Keratinocyte (primary cell): ENCODE data around the gene ZNF236. TPM values are rescaled to one million over a fixed set of nuclear protein-coding genes. Genes with fewer than 3 reads are reported as not detected.

Source experiments
- DNase-seq: peaks from one replicate; pipeline ENCODE4 v3.0.0-alpha.2; 2011; ENCODE audit warnings: low read depth, missing footprints, low spot score
- FAIRE-seq: peaks from 2 replicates; lab custom pipeline; 2011; peaks lifted over from hg19 to GRCh38; lab: Jason Lieb, UNC
- H2AFZ ChIP-seq: 2 replicates; pipeline ENCODE4 v1.6.0; 2012; ENCODE audit warnings: low read length, control low read depth, inconsistent platforms; ENCODE audit not compliant: control insufficient read depth
- H3K27ac ChIP-seq: 2 replicates; pipeline ENCODE4 v1.5.1; 2011; ENCODE audit warnings: low read length; ENCODE audit not compliant: control insufficient read depth, insufficient read depth
- H3K27me3 ChIP-seq: 3 replicates; pipeline ENCODE4 v1.6.0; 2011; ENCODE audit warnings: low read length; ENCODE audit not compliant: control insufficient read depth, insufficient read depth; ENCODE audit errors: extremely low read depth
- H3K36me3 ChIP-seq, 2 experiments: 2 replicates in 1 of 2; 3 replicates in 1 of 2; pipeline ENCODE4 v1.5.1; 2011; ENCODE audit warnings: low read length in 2 of 2, mild to moderate bottlenecking in 1 of 2; ENCODE audit not compliant: control insufficient read depth in 2 of 2, insufficient read depth in 2 of 2; ENCODE audit errors: extremely low read depth in 1 of 2
- H3K4me1 ChIP-seq: 3 replicates; pipeline ENCODE4 v1.5.1; 2011; ENCODE audit warnings: low read length; ENCODE audit not compliant: control insufficient read depth, insufficient read depth; ENCODE audit errors: extremely low read depth
- H3K4me2 ChIP-seq: 3 replicates; pipeline ENCODE4 v1.6.0; 2011; ENCODE audit warnings: low read depth, low read length; ENCODE audit not compliant: control insufficient read depth, insufficient read depth; ENCODE audit errors: extremely low read depth
- H3K4me3 ChIP-seq, 3 experiments: fragments of 200-600 bp in 1 of 3; sonication (generic) in 1 of 3; 2 replicates in 2 of 3; 3 replicates in 1 of 3; pipeline ENCODE4 v1.5.1; 2011 to 2016; ENCODE audit warnings: low read length in 3 of 3, mild to moderate bottlenecking in 3 of 3, control low read depth in 2 of 3, inconsistent platforms in 1 of 3, low read depth in 1 of 3, mixed read lengths in 1 of 3, mixed run types in 1 of 3, moderate library complexity in 1 of 3; ENCODE audit not compliant: control insufficient read depth in 2 of 3, insufficient read depth in 2 of 3; ENCODE audit errors: extremely low read depth in 1 of 3
- H3K79me2 ChIP-seq: 2 replicates; pipeline ENCODE4 v1.6.0; 2012; ENCODE audit warnings: low read length; ENCODE audit not compliant: control insufficient read depth, insufficient read depth
- H3K9ac ChIP-seq: 3 replicates; pipeline ENCODE4 v1.6.0; 2011; ENCODE audit warnings: low read length; ENCODE audit not compliant: control insufficient read depth, insufficient read depth; ENCODE audit errors: extremely low read depth
- H3K9me1 ChIP-seq: 3 replicates; pipeline ENCODE4 v1.6.0; 2011; ENCODE audit warnings: low read length; ENCODE audit not compliant: control insufficient read depth, insufficient read depth; ENCODE audit errors: extremely low read depth
- H3K9me3 ChIP-seq: 2 replicates; pipeline ENCODE4 v1.5.1; 2012; ENCODE audit warnings: low read depth, low read length; ENCODE audit not compliant: control insufficient read depth
- H4K20me1 ChIP-seq: 3 replicates; pipeline ENCODE4 v1.6.0; 2011; ENCODE audit warnings: low read length; ENCODE audit not compliant: control insufficient read depth, insufficient read depth; ENCODE audit errors: extremely low read depth
- EZH2 ChIP-seq: IDR thresholded peaks from one replicate; pipeline ENCODE4 v1.6.1; 2012; ENCODE audit warnings: inconsistent platforms, mild to moderate bottlenecking, low read length, moderate library complexity
- dilution Hi-C: fragments of 300-500 bp; cut with MboI; formaldehyde crosslinking; loops from one replicate; pipeline ENCODE4 v1.7.0; 2020; ENCODE audit warnings: low sequenced_read_pairs; ENCODE audit not compliant: extremely low pct_ligation_motif_present
- polyA plus RNA-seq, 5 experiments: library from polyadenylated mRNA; depleted of rRNA in 3 of 5; stranded (reverse) in 3 of 5; stranded (forward) in 1 of 5; unstranded in 1 of 5; fragments of >200 nt; gene quantifications; 1 replicate in 1 of 5; 2 replicates in 3 of 5; 3 replicates in 1 of 5; pipeline versions ENCODE4 v1.2.1 to v1.2.3, GENCODE V29; 2011 to 2012; ENCODE audit warnings: missing spikeins in 2 of 5, low read depth in 1 of 5, low replicate concordance in 1 of 5
- TF ChIP-seq, protein P1 (sequence below), 3 experiments: IDR thresholded peaks in 1 of 3; conservative IDR thresholded peaks in 1 of 3; optimal IDR thresholded peaks in 1 of 3; 2 replicates in 2 of 3; 3 replicates in 1 of 3; pipeline versions ENCODE3 to v1.5.1; 2011; ENCODE audit warnings: low read length in 3 of 3, mild to moderate bottlenecking in 3 of 3, moderate library complexity in 2 of 3, control low read depth in 1 of 3, inconsistent platforms in 1 of 3; ENCODE audit not compliant: insufficient read depth in 2 of 3; ENCODE audit errors: extremely low read depth in 1 of 3

Gene ZNF236
- polyA plus RNA-seq, 1 donor (not counting 4 experiments of a cell fraction or from before 2014, with no cell fraction given) = 4.5 TPM

DNA sequence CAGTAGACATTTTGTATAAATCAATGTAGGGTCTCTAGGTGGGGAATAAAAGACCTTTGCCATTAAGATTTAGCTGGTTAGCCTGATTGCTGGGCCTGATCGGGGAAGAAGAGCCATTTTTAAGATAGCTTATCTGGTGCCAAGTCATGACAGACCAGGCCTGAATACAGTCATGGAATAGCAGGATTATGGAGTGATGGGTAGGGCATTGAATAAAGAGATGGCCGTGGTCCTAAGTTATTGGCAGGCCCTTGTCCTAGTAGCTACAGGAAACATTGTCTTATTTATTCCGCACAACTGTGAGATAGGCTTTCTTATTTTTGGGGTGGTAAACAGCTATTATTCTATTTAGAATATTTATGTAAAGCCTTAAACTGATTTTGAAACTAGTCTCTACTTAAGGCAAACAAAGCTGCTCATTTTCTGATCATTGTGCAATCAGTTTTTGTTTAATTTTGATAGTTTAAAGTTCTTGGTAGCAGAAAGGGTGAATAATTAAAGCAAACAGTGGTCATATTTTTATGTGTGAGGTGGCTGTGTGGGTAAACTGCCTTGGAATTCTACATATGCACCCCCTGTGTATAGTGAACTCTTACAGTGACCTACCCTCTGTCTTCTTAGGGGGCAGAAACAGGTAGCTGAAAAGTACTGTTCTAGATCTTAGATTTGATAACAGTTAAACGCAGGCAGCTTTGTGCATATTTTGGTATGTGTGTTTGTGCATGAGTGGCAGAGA, 22.6 kb downstream of the ZNF236 start:
- peaks cover 33% of the 10 kb centered on the region for H3K79me2 ChIP-seq
- H3K4me1 ChIP-seq = no peaks in the 10 kb centered on the region
- no peak overlapping the region for H2AFZ ChIP-seq
- no peak for TF ChIP-seq EZH2
- no peak overlapping the region for H3K4me3 ChIP-seq
- H3K27me3 ChIP-seq = no peaks in the 10 kb centered on the region
- H3K9ac ChIP-seq = no peak overlapping the region
- no peak overlapping the region for H3K27ac ChIP-seq
- H4K20me1 ChIP-seq = no peaks in the 10 kb centered on the region
- no peaks in the 10 kb centered on the region for H3K36me3 ChIP-seq
- H3K4me2 ChIP-seq = no peak overlapping the region
- H3K9me1 ChIP-seq = no peaks in the 10 kb centered on the region
- dilution Hi-C loops = no loop called here
- no peaks in the 10 kb centered on the region for H3K9me3 ChIP-seq
- FAIRE-seq (no peak), DNase-seq (no peak)

DNA sequence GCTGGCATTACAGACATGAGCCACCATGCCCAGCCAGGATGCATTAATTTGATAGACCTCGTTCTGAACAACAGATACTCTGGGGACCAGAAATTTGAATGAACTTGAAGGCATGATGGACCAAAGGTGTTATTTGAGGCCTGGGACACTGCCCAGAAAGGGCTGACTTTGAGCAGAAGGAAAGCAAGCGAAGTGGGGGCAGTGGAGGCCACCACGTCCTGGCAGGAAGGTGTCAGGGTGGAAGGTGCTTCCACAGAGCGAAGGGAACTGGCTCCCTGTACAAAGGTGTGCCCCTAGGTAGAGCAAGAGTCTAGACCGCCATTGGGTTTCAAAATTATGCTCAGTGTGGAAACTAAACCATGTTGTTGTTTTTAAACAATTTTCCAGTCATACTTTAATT, 23.9 kb downstream of the ZNF236 start:
- no peak for TF ChIP-seq EZH2
- TF ChIP-seq, protein P1, sequence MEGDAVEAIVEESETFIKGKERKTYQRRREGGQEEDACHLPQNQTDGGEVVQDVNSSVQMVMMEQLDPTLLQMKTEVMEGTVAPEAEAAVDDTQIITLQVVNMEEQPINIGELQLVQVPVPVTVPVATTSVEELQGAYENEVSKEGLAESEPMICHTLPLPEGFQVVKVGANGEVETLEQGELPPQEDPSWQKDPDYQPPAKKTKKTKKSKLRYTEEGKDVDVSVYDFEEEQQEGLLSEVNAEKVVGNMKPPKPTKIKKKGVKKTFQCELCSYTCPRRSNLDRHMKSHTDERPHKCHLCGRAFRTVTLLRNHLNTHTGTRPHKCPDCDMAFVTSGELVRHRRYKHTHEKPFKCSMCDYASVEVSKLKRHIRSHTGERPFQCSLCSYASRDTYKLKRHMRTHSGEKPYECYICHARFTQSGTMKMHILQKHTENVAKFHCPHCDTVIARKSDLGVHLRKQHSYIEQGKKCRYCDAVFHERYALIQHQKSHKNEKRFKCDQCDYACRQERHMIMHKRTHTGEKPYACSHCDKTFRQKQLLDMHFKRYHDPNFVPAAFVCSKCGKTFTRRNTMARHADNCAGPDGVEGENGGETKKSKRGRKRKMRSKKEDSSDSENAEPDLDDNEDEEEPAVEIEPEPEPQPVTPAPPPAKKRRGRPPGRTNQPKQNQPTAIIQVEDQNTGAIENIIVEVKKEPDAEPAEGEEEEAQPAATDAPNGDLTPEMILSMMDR (optimal IDR thresholded peaks at IDR 0.05 in 1 of 3, IDR thresholded peaks at IDR 0.05 in 1 of 3, conservative IDR thresholded peaks at IDR 0.05 in 1 of 3; ENCODE audit: extremely low read depth in 1 of 3, insufficient read depth in 2 of 3, low read length in 3 of 3) = no peak
- dilution Hi-C loops = no loop called here
- Histone ChIP-seq H3K4me3 (no peak overlapping the region), H3K9ac (no peak overlapping the region), H3K4me2 (no peak overlapping the region), H3K4me1 (no peaks in the 10 kb centered on the region), H3K79me2 (peaks cover 32% of the 10 kb centered on the region), H3K9me1 (no peaks in the 10 kb centered on the region), H3K36me3 (no peaks in the 10 kb centered on the region), H3K27me3 (no peaks in the 10 kb centered on the region), H2AFZ (no peak overlapping the region), H4K20me1 (no peaks in the 10 kb centered on the region), H3K27ac (no peak overlapping the region), H3K9me3 (no peaks in the 10 kb centered on the region)
- DNase-seq (no peak), FAIRE-seq (no peak)
